DLD1 (cell line): ENCODE measurements around the gene UBAP2.

Source experiments
- in situ Hi-C: cut with HindIII; loops from 2 replicates; pipeline ENCODE4 v1.10.0; 2017; ENCODE audit warnings: low sequenced_read_pairs

UBAP2 gene

GRCh38 chr9:33924978-33925797 lies 123.5 kb downstream of the UBAP2 start:
- in situ Hi-C loops = no loop called here

- in situ Hi-C loops = no loop called here
Measured at GRCh38 chr9:33923998-33924701, 124.5 kb downstream of the UBAP2 start.

GRCh38 chr9:33923079-33923478 lies 125.6 kb downstream of the UBAP2 start:
- in situ Hi-C loops = no loop called here

- in situ Hi-C loops = no loop called here
Measured at GRCh38 chr9:33921967-33922895, 126.5 kb downstream of the UBAP2 start.

- in situ Hi-C loops = no loop called here
Measured at GRCh38 chr9:33919276-33919897, 129.3 kb downstream of the UBAP2 start.

GRCh38 chr9:33917036-33917435 lies 131.7 kb downstream of the UBAP2 start:
- in situ Hi-C loops = no loop called here

GRCh38 chr9:33914887-33915628 lies 133.6 kb downstream of the UBAP2 start:
- in situ Hi-C loops = no loop called here

GRCh38 chr9:33913541-33913940 lies 135.1 kb downstream of the UBAP2 start:
- in situ Hi-C loops = no loop called here

GRCh38 chr9:33908749-33909148 lies 139.9 kb downstream of the UBAP2 start:
- in situ Hi-C loops = no loop called here

GRCh38 chr9:33908114-33908513 lies 140.6 kb downstream of the UBAP2 start:
- in situ Hi-C loops = no loop called here

- in situ Hi-C loops = no loop called here
Measured at GRCh38 chr9:33907347-33907746, 141.3 kb downstream of the UBAP2 start.

GRCh38 chr9:33906769-33907168 lies 141.9 kb downstream of the UBAP2 start:
- in situ Hi-C loops = no loop called here

GRCh38 chr9:33905137-33905536 lies 143.6 kb downstream of the UBAP2 start:
- in situ Hi-C loops = no loop called here

GRCh38 chr9:33903157-33903780 lies 145.4 kb downstream of the UBAP2 start:
- in situ Hi-C loops = no loop called here

- in situ Hi-C loops = no loop called here
Measured at GRCh38 chr9:33894316-33894715, 154.4 kb downstream of the UBAP2 start.

GRCh38 chr9:33893861-33894260 lies 154.8 kb downstream of the UBAP2 start:
- in situ Hi-C loops = no loop called here

GRCh38 chr9:33885948-33886347 lies 162.7 kb downstream of the UBAP2 start:
- in situ Hi-C loops = no loop called here

GRCh38 chr9:33884856-33885701 lies 163.6 kb downstream of the UBAP2 start:
- in situ Hi-C loops = no loop called here

GRCh38 chr9:33881635-33882034 lies 167.1 kb downstream of the UBAP2 start:
- in situ Hi-C loops = no loop called here
